ENCODE measurements around the gene CPO.

The CPO gene, protein sequence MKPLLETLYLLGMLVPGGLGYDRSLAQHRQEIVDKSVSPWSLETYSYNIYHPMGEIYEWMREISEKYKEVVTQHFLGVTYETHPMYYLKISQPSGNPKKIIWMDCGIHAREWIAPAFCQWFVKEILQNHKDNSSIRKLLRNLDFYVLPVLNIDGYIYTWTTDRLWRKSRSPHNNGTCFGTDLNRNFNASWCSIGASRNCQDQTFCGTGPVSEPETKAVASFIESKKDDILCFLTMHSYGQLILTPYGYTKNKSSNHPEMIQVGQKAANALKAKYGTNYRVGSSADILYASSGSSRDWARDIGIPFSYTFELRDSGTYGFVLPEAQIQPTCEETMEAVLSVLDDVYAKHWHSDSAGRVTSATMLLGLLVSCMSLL

DNA sequence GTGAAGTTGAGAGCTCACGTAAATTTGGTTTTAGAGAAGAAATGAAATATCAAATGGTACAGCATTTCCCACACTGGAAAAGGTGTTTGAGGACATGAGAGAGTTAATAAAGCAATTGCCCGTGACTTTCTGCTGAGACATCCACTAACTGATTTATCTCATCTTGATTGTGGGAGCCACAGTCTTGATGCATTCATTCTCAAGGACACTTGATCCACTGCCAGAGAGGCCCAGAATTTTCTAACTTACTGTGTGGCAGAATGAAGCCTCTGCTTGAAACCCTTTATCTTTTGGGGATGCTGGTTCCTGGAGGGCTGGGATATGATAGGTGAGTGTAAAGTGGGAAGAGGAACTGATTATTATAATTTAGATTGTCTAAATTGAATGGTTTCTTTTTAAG, at the start of gene CPO:
CPO (plus strand) TSS at position 179 of the 400 bp plus-strand sequence; CDS start at position 261, 82 bp downstream.
- H3K4me3 ChIP-seq (ENCODE audit: low read length), result no peak within 1 kb of the TSS
- TF ChIP-seq, protein P1, sequence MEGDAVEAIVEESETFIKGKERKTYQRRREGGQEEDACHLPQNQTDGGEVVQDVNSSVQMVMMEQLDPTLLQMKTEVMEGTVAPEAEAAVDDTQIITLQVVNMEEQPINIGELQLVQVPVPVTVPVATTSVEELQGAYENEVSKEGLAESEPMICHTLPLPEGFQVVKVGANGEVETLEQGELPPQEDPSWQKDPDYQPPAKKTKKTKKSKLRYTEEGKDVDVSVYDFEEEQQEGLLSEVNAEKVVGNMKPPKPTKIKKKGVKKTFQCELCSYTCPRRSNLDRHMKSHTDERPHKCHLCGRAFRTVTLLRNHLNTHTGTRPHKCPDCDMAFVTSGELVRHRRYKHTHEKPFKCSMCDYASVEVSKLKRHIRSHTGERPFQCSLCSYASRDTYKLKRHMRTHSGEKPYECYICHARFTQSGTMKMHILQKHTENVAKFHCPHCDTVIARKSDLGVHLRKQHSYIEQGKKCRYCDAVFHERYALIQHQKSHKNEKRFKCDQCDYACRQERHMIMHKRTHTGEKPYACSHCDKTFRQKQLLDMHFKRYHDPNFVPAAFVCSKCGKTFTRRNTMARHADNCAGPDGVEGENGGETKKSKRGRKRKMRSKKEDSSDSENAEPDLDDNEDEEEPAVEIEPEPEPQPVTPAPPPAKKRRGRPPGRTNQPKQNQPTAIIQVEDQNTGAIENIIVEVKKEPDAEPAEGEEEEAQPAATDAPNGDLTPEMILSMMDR (IDR thresholded peaks at IDR 0.05; ENCODE audit: insufficient read depth, low read depth, low read length, missing control alignments), result no peak
- no peak for DNase-seq (ENCODE audit: low read depth)

DNA sequence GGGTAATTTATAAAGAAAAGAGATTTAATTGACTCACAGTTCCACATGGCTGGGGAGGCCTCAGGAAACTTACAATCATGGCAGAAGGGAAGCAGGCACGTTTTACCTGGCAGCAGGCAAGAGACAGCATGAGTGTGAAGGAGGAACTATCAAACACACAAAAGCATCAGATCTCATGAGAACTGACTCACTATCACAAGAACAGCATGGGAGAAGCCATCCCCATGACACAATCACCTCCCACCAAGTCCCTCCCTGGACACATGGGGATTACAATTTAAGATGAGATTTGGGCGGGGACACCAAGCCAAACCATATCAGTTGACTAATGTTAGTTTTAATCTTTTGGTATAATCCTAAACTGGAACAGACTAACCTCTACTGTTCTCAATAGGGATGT, 49.1 kb upstream of the CPO start:
- TF ChIP-seq, protein P1 (IDR thresholded peaks at IDR 0.05; ENCODE audit: insufficient read depth, low read depth, low read length, missing control alignments), result no peak
- no peak overlapping the region for H3K4me3 ChIP-seq (ENCODE audit: low read length)
- peak; percentile 24 for DNase-seq (ENCODE audit: low read depth)

DNA sequence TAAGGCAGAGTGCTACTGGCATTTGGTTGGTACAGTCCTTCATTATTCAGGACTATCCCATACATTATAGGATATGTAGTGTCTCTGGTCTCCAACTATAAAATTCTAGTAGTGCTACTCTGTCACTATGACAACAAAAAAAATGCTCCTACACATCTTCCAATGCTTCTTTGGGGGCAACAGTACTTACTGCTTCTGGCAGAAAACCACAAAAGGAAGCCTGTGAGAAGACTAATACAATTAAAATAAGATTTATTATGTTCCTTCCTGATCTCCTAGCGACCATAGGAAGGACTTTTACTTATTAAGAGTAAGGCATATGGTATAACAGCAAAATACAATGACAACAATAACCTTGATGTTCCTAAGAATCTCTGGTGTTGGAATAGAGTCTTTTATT, 48.4 kb upstream of the CPO start:
- TF ChIP-seq, protein P1 (IDR thresholded peaks at IDR 0.05; ENCODE audit: insufficient read depth, low read depth, low read length, missing control alignments), result no peak
- no peak for DNase-seq (ENCODE audit: low read depth)
- no peak overlapping the region for H3K4me3 ChIP-seq (ENCODE audit: low read length)

DNA sequence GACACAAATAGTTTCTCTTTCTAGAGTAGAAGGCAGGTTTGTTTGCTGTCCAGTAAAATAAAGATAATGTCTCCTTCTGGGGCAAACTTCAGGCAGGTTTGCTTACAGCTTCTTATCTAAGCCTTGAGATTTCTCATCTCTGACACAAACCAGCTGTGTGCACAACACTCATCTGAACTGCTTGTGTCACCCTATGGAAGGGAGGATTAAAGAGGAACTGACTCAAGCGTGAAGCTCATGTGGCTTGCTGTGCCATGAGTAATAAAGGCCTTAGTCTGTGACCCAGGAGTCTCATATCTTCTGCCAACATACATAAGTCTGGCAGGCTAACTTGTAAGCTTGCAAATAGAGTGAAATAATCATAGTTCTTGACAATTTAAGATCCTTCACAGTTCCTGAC, 24.2 kb upstream of the CPO start:
- no peak overlapping the region for H3K4me3 ChIP-seq (ENCODE audit: low read length)
- TF ChIP-seq, protein P1 (IDR thresholded peaks at IDR 0.05; ENCODE audit: insufficient read depth, low read depth, low read length, missing control alignments), result no peak
- DNase-seq (ENCODE audit: low read depth), result peak; percentile 94

DNA sequence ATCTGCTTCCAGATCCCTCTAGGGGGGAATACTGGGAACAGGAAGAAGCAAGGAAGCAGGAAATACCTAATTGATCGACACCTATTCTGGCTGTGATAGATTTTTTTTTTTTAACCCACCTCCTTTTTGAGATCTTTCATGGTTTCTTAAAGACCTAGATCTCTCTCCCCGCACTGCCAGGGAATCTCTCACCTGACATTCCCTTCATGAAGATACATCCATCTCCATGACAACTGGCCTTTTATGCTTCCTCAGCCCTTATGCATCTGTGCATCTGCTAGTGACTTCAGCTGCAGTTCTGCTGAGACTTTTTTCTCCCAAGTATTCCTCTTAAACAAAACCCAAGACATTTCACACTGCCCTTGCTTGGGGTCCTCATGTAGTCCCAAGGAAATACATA, 21.1 kb upstream of the CPO start:
- DNase-seq (ENCODE audit: low read depth), result no peak
- TF ChIP-seq, protein P1 (IDR thresholded peaks at IDR 0.05; ENCODE audit: insufficient read depth, low read depth, low read length, missing control alignments), result no peak

DNA sequence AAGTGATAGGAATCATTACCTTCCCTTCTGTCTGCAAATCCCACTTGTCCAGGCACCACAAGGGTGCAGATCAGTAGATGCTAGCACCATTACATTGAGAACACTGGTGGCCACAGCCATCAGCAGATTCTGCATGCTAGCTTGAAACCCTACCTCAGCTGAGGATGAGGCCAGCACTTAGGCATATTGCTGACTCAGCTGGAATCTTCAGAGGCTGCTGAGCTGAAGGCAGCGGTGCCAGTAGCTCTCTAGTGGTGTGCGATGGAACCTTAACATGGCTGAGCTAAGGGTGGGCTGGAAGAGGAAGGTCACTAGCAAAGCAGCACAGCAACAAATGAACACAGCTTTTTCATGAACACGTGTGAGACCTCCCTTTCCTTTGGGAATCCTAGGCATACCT, 19.0 kb upstream of the CPO start:
- no peak overlapping the region for H3K4me3 ChIP-seq (ENCODE audit: low read length)
- no peak for DNase-seq (ENCODE audit: low read depth)
- TF ChIP-seq, protein P1 (IDR thresholded peaks at IDR 0.05; ENCODE audit: insufficient read depth, low read depth, low read length, missing control alignments), result no peak

More for the DNA sequence above, 21.1 kb upstream of the CPO start:
- no peak overlapping the region for H3K4me3 ChIP-seq (ENCODE audit: low read length)

DNA sequence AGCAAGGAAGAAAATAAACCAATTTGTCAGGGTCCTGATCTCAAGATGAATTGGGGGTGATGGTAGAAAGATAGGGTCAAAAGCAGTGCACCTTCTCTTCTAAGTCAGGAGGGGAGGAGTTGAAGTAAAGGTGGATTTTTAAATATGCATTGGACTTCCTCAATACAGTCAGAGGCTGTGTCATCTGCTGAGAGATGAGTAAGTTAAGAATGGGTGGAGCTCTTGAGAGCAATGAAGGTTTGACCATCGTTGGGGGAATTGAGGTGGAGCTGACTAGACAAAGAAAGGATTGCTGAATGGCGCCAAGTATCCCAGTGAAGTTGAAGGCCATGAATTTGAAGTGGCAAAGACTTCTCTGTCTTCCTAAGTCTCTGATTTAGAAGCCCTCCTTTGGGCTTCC, 18.4 kb upstream of the CPO start:
- no peak overlapping the region for H3K4me3 ChIP-seq (ENCODE audit: low read length)
- peak; percentile 65 for DNase-seq (ENCODE audit: low read depth)
- TF ChIP-seq, protein P1 (IDR thresholded peaks at IDR 0.05; ENCODE audit: insufficient read depth, low read depth, low read length, missing control alignments), result no peak

Measured in epithelial cell of esophagus (primary cell).